Frontal cortex (tissue), 4 donors: Measurements from ENCODE around the gene HAGH. TPM values are rescaled to one million over a fixed set of nuclear protein-coding genes. Genes with fewer than 3 reads are reported as not detected.
A peak's percentile ranks its signal among the peaks of the same experiment; 100 is the strongest.

Source experiments
- DNase-seq, 2 donors: peaks; one replicate each; pipeline ENCODE4 v3.0.0; 2012; ENCODE audit warnings: low spot score in 2 of 2
- FAIRE-seq: peaks from 2 replicates; lab custom pipeline; 2012; peaks lifted over from hg19 to GRCh38; lab: Jason Lieb, UNC
- total RNA-seq: library from RNA; depleted of rRNA; stranded (reverse); fragments of >200 nt; gene quantifications from one replicate; pipeline ENCODE4 v1.2.3, GENCODE V29; 2014
- donor health status: control.
- donor health status: control.
- donor health status: control.

HAGH gene
- total RNA-seq, 1 donor from 2014 or later = 51.8 TPM

- DNase-seq (no peak), FAIRE-seq (no peak)
These were observed 59.3 kb downstream of the HAGH start for GRCh38 chr16:1767116-1767994.

- FAIRE-seq (no peak), DNase-seq (no peak)
These were observed 59.9 kb downstream of the HAGH start for GRCh38 chr16:1766701-1767100.

GRCh38 chr16:1766231-1766630 lies 60.4 kb downstream of the HAGH start:
- DNase-seq (no peak), FAIRE-seq (no peak)

- DNase-seq (no peak), FAIRE-seq (no peak)
These were observed 60.8 kb downstream of the HAGH start for GRCh38 chr16:1765826-1766225.

GRCh38 chr16:1764971-1765370 lies 61.7 kb downstream of the HAGH start:
- FAIRE-seq (no peak), DNase-seq (no peak)

- peak in 1 of 2 donors; percentile 63 for DNase-seq
- FAIRE-seq = no peak
These were observed 62.8 kb downstream of the HAGH start for GRCh38 chr16:1763521-1764511.

GRCh38 chr16:1762879-1763520 lies 63.6 kb downstream of the HAGH start:
- DNase-seq (no peak), FAIRE-seq (no peak)

GRCh38 chr16:1762196-1762878 lies 64.3 kb downstream of the HAGH start:
- no peak for FAIRE-seq
- no peak for DNase-seq

- no peak for FAIRE-seq
- no peak for DNase-seq
These were observed 64.9 kb downstream of the HAGH start for GRCh38 chr16:1761751-1762150.

- FAIRE-seq (no peak), DNase-seq (no peak)
These were observed 65.7 kb downstream of the HAGH start for GRCh38 chr16:1760911-1761310.

GRCh38 chr16:1759511-1759910 lies 67.1 kb downstream of the HAGH start:
- DNase-seq = no peak
- no peak for FAIRE-seq

GRCh38 chr16:1758923-1759322 lies 67.7 kb downstream of the HAGH start:
- no peak for FAIRE-seq
- DNase-seq = no peak

- no peak for FAIRE-seq
- DNase-seq = no peak
These were observed 68.7 kb downstream of the HAGH start for GRCh38 chr16:1757714-1758461.

Other genes starting within 250 kb of the HAGH start
- gene IFT140, start 214.8 kb downstream of the HAGH start, total RNA-seq = 41.2 TPM
- gene CRAMP1, start 214.5 kb downstream of the HAGH start, total RNA-seq = 8.2 TPM
- gene JPT2, start 148.5 kb downstream of the HAGH start, total RNA-seq = 28.5 TPM
- gene MAPK8IP3, start 120.6 kb downstream of the HAGH start, total RNA-seq = 66.0 TPM
- 35.1 TPM for gene NME3, start 55.3 kb downstream of the HAGH start, total RNA-seq
- gene EME2, start 54.0 kb downstream of the HAGH start, total RNA-seq = 7.7 TPM
- gene MRPS34, start 53.7 kb downstream of the HAGH start, total RNA-seq = 31.4 TPM
- gene SPSB3, start 44.3 kb downstream of the HAGH start, total RNA-seq = 57.9 TPM
- 37.9 TPM for gene NUBP2, start 43.9 kb downstream of the HAGH start, total RNA-seq
- gene IGFALS, start 33.1 kb downstream of the HAGH start, total RNA-seq = under 0.01 TPM
- gene FAHD1, start 381 bp upstream of the HAGH start, total RNA-seq = 64.0 TPM
- gene MEIOB, start 45.3 kb upstream of the HAGH start, total RNA-seq = 0.41 TPM
- not detected for gene HS3ST6, start 91.6 kb upstream of the HAGH start, total RNA-seq
- gene MSRB1, start 116.4 kb upstream of the HAGH start, total RNA-seq = 4.1 TPM
- not detected for gene RPL3L, start 127.9 kb upstream of the HAGH start, total RNA-seq
- gene NDUFB10, start 132.7 kb upstream of the HAGH start, total RNA-seq = 76.6 TPM
- gene RPS2, start 138.0 kb upstream of the HAGH start, total RNA-seq = 1,930 TPM
- gene RNF151, start 140.0 kb upstream of the HAGH start, total RNA-seq = not detected
- 11.0 TPM for gene TBL3, start 145.2 kb upstream of the HAGH start, total RNA-seq
- gene NOXO1, start 154.6 kb upstream of the HAGH start, total RNA-seq = 1.2 TPM
- gene GFER, start 157.4 kb upstream of the HAGH start, total RNA-seq = 12.6 TPM
- gene SYNGR3, start 163.1 kb upstream of the HAGH start, total RNA-seq = 71.3 TPM
- 5.7 TPM for gene ZNF598, start 183.0 kb upstream of the HAGH start, total RNA-seq
- gene NPW, start 193.0 kb upstream of the HAGH start, total RNA-seq = not detected
- 13.5 TPM for gene NHERF2, start 200.1 kb upstream of the HAGH start, total RNA-seq
- 33.4 TPM for gene NTHL1, start 221.0 kb upstream of the HAGH start, total RNA-seq
- gene TSC2, start 221.2 kb upstream of the HAGH start, total RNA-seq = 39.5 TPM